Transverse colon (tissue), 4 donors: Measurements from ENCODE around the gene DOCK3. TPM values are rescaled to one million over a fixed set of nuclear protein-coding genes. Genes with fewer than 3 reads are reported as not detected.

ENCODE experiments used
- DNase-seq: peaks from one replicate; pipeline ENCODE4 v3.0.0-alpha.2; 2019
- H3K27ac ChIP-seq, 4 donors: fragments of 200-600 bp; sonication (generic); 2 replicates each; pipeline ENCODE4 v1.5.1; 2016 to 2018; ENCODE audit warnings: inconsistent platforms in 4 of 4
- H3K27me3 ChIP-seq: fragments of 200-600 bp; sonication (generic); 2 replicates; pipeline ENCODE4 v1.5.1; 2017; ENCODE audit warnings: inconsistent platforms
- H3K36me3 ChIP-seq, 4 donors: fragments of 200-600 bp; sonication (generic); 2 replicates each; pipeline ENCODE4 v1.5.1; 2017 to 2019; ENCODE audit warnings: inconsistent platforms in 4 of 4
- H3K4me1 ChIP-seq, 4 donors: fragments of 200-600 bp; sonication (generic); 2 replicates each; pipeline ENCODE4 v1.5.1; 2017 to 2020; ENCODE audit warnings: inconsistent platforms in 4 of 4
- H3K4me3 ChIP-seq, 4 donors: fragments of 200-600 bp; sonication (generic); 1 replicate in 1 of 4; 2 replicates in 3 of 4; pipeline versions ENCODE4 v1.5.1 to v1.6.1; 2017 to 2019; ENCODE audit warnings: inconsistent platforms in 4 of 4
- H3K9me3 ChIP-seq, 2 donors: fragments of 200-600 bp; sonication (generic); 2 replicates each; pipeline ENCODE4 v1.5.1; 2017 to 2019; ENCODE audit warnings: inconsistent platforms in 2 of 2
- CTCF ChIP-seq, 5 experiments: fragments of 200-600 bp in 3 of 5; fragments of 450-650 bp in 2 of 5; sonication (generic) in 3 of 5; IDR thresholded peaks; 1 replicate in 2 of 5; 2 replicates in 3 of 5; pipeline ENCODE4 v1.5.1; 2016 to 2017; ENCODE audit warnings: antibody characterized with exemption in 5 of 5, inconsistent platforms in 3 of 5, mild to moderate bottlenecking in 2 of 5, moderate library complexity in 1 of 5
- EP300 ChIP-seq: sonication (generic); formaldehyde crosslinking; IDR thresholded peaks from one replicate; pipeline ENCODE4 v1.6.1; 2017; ENCODE audit warnings: antibody characterized with exemption, low read depth
- POLR2A ChIP-seq: fragments of 450-650 bp; IDR thresholded peaks from one replicate; pipeline ENCODE4 v1.6.1; 2016; ENCODE audit warnings: antibody characterized with exemption, mild to moderate bottlenecking, moderate library complexity
- POLR2AphosphoS5 ChIP-seq, 3 donors: sonication (generic); formaldehyde crosslinking; IDR thresholded peaks; one replicate each; pipeline ENCODE4 v1.6.1; 2016; ENCODE audit warnings: antibody characterized with exemption in 3 of 3
- WGBS, 2 donors: methylation state at CpG; one replicate each; pipeline ENCODE4 v1.1.5; 2018; ENCODE audit warnings: low coverage in 1 of 2; 5-methylcytosine and 5-hydroxymethylcytosine counted together
- in situ Hi-C, 4 donors: fragments of 200-750 bp; cut with MboI; loops; one replicate each; pipeline versions ENCODE4 v1.15.0 to v1.15.1; 2017; ENCODE audit warnings: low sequenced_read_pairs in 3 of 4, low pct_ligation_motif_present in 1 of 4, low pct_unique_long_range_greater_than_20kb in 1 of 4
- intact Hi-C: fragments of 100-400 bp; cut with DNase I; formaldehyde crosslinking; loops from one replicate; pipeline ENCODE4 v1.15.1; 2023; ENCODE audit warnings: low total_unique reads
- total RNA-seq, 4 donors: library from RNA; depleted of rRNA; stranded (reverse); fragments of >200 nt; gene quantifications; one replicate each; pipeline ENCODE4 v1.1.0, GENCODE V29; 2016

Gene DOCK3
- total RNA-seq, 4 donors from 2014 or later = 0.41 to 0.75 (median 0.62) TPM

DNA sequence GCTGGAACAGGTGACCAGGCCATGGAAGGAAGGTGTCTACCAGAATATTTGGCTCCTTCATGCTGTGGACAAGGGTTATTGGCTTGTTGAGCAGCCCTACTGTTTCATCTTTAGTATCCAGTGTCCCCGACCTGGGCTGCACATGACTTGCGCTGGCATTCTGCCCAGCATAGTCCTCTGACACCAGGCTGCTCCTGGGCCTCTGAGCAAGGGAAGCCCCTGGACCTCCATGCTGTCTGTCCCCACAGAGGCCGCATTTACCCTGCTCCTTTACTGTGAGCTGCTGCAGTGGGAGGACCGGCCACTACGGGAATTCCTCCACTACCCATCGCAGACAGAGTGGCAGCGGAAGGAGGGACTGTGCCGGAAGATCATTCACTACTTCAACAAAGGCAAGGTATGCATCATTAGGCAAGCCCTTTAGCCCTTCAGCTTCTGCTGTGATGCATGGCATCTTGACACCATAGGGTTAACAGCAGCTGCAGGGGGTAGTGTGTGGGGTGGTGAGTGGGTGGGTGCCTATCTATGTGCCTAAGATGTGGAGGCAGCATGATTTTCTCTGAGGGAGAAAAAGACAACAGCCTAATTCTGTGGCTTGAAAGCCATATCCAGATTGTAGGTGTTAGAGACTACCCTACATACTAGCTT, 666.4 kb downstream of the DOCK3 start:
- H3K27ac ChIP-seq = peak overlapping the region in 3 of 4 donors; percentile 7 to 59 (median 46)
- no peaks in the 10 kb centered on the region for H3K27me3 ChIP-seq
- no peaks in the 10 kb centered on the region for H3K36me3 ChIP-seq
- no peaks in the 10 kb centered on the region for H3K9me3 ChIP-seq
- H3K4me3 ChIP-seq = no peak overlapping the region
- DNase-seq = no peak
- TF ChIP-seq EP300 = no peak
- TF ChIP-seq CTCF (IDR thresholded peaks at IDR 0.05) = no peak
- no peak for TF ChIP-seq POLR2A
- TF ChIP-seq POLR2AphosphoS5 (IDR thresholded peaks at IDR 0.05) = no peak
- WGBS, 2 donors = 96% methylated on average over 6 of the region's 8 CpGs; no CpG with 5 or more reads in 1 of the 2 donors
- peaks cover 0 to 9% (median 0%) of the 10 kb centered on the region in 4 donors for H3K4me1 ChIP-seq
- intact Hi-C loops (no loop called here), in situ Hi-C loops (no loop called here)

DNA sequence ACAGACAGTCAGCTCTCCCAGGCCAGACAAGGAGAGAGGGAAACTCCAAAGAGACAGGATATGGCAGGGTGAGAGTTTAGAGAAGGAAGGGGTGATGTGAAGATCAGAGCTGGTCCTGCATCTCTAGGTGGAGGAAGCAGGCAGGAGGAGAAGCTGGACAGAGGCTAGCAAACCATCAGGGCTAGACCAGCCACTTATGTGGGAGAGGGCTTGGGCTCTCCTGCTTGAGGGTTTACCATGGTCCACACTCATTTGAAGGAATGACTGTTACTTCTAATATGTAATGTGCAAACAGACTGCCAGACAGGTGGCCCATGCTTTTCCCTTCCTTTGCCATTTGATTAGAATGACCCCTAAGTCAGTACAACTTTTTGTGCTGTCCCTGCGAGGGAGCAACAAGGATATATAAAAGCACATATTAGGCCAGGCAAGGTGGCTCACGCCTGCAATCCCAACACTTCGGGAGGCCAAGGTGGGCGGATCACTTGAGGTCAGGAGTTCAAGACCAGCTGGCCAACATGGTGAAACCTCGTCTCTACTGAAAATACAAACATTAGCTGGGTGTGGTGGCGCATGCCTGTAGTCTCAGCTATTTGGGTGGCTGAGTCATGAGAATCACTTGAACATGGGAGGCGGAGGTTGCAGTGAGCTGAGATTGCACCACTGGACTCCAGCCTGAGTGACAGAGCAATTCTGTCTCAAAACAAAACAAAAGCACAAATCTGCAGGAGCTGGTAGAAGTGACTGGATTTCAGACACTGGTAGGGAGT, 669.4 kb downstream of the DOCK3 start:
- Histone ChIP-seq H3K4me1 (peaks cover 0 to 9% (median 0%) of the 10 kb centered on the region in 4 donors), H3K36me3 (no peaks in the 10 kb centered on the region), H3K27me3 (no peaks in the 10 kb centered on the region), H3K27ac (no peak overlapping the region), H3K9me3 (no peaks in the 10 kb centered on the region), H3K4me3 (no peak overlapping the region)
- intact Hi-C loops = no loop called here
- DNase-seq = no peak
- WGBS, 2 donors = 70 to 71% methylated on average over 4 to 7 of the region's 7 CpGs
- TF ChIP-seq EP300 (no peak), POLR2A (no peak), CTCF (IDR thresholded peaks at IDR 0.05) (no peak), POLR2AphosphoS5 (IDR thresholded peaks at IDR 0.05) (no peak)
- in situ Hi-C loops = no loop called here

DNA sequence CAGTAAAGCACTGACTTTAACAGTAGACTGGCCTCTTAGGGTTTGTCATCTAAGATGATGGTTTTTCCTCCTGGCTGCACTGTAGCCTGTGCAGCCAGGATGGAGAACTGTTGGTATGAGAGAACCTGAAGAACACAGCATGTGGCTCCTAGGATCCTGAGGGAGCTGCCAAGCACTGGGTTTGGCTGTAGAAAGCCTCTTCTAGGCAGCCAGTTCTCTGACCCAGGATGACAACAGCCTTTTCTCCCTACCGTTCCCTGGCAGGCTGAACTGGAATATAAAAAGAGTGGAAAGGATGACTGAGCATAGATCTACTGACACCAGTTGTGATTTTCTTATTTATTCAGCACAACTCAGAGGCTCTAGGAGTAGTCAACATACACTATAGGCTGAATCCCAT, 676.0 kb downstream of the DOCK3 start:
- Histone ChIP-seq H3K36me3 (no peaks in the 10 kb centered on the region), H3K27me3 (no peaks in the 10 kb centered on the region), H3K9me3 (no peaks in the 10 kb centered on the region), H3K27ac (no peak overlapping the region), H3K4me1 (no peaks in the 10 kb centered on the region), H3K4me3 (no peak overlapping the region)
- no peak for TF ChIP-seq POLR2A
- TF ChIP-seq CTCF (IDR thresholded peaks at IDR 0.05) = no peak
- no peak for TF ChIP-seq POLR2AphosphoS5 (IDR thresholded peaks at IDR 0.05)
- no peak for TF ChIP-seq EP300
- DNase-seq = no peak
- 86 to 100% methylated on average over 1 of the region's 1 CpG for WGBS, 2 donors
- in situ Hi-C loops = loop anchor here in 1 of 4 donors (25.0 kb wide), 1 partner anchor 363 kb away; no protein-coding TSS in a partner anchor
- intact Hi-C loops = no loop called here

- Histone ChIP-seq H3K9me3 (no peaks in the 10 kb centered on the region), H3K27me3 (no peaks in the 10 kb centered on the region), H3K36me3 (no peaks in the 10 kb centered on the region), H3K4me3 (no peak overlapping the region), H3K4me1 (no peaks in the 10 kb centered on the region), H3K27ac (no peak overlapping the region)
- TF ChIP-seq CTCF (IDR thresholded peaks at IDR 0.05) (no peak), POLR2A (no peak), POLR2AphosphoS5 (IDR thresholded peaks at IDR 0.05) (no peak), EP300 (no peak)
- intact Hi-C loops (no loop called here), in situ Hi-C loops (loop anchor here in 1 of 4 donors (25.0 kb wide), 1 partner anchor 366 kb away; no protein-coding TSS in a partner anchor)
- no peak for DNase-seq
- 85 to 91% methylated on average over 4 of the region's 4 CpGs for WGBS, 2 donors
These were observed 678.4 kb downstream of the DOCK3 start for GRCh38 chr3:51353131-51353530.
